AG04450 (cell line): ENCODE measurements around the gene PAM. TPM values are rescaled to one million over a fixed set of nuclear protein-coding genes. Genes with fewer than 3 reads are reported as not detected.

Experiments
- CTCF ChIA-PET: fragments of 300-600, 350-600 bp; formaldehyde crosslinking; extraction: SDS; loops from one replicate; lab custom pipeline; 2022; ENCODE audit warnings: antibody characterized with exemption, inconsistent platforms; lab: Charles Lee
- POLR2A ChIA-PET: fragments of 350-600 bp; formaldehyde crosslinking; extraction: SDS; loops from one replicate; lab custom pipeline; 2021; ENCODE audit warnings: antibody characterized with exemption, inconsistent platforms; lab: Yijun Ruan, JAX
- DNase-seq: peaks from one replicate; pipeline ENCODE4 v3.0.0-alpha.2; 2011; ENCODE audit warnings: low read depth, low spot score
- H3K27ac ChIP-seq: one replicate; pipeline ENCODE4 v1.5.1; 2012; ENCODE audit warnings: low read depth, low read length, control low read depth
- H3K27me3 ChIP-seq: one replicate; pipeline ENCODE4 v1.6.0; 2012; ENCODE audit warnings: low read length; ENCODE audit not compliant: control insufficient read depth, insufficient read depth
- H3K4me3 ChIP-seq: 2 replicates; pipeline ENCODE4 v1.5.1; 2011; ENCODE audit warnings: mild to moderate bottlenecking, low read depth, low read length, control low read depth
- H3K9me3 ChIP-seq: 2 replicates; pipeline ENCODE4 v1.5.1; 2012; ENCODE audit warnings: low read length; ENCODE audit not compliant: control insufficient read depth, insufficient read depth
- polyA plus RNA-seq: library from polyadenylated mRNA; depleted of rRNA; stranded (reverse); fragments of >200 nt; gene quantifications from 2 replicates; pipeline ENCODE4 v1.2.3, GENCODE V29; 2011
- TF ChIP-seq, protein P1 (sequence below): IDR thresholded peaks from 2 replicates; pipeline ENCODE4 v1.5.1; 2011; ENCODE audit warnings: low read depth, low read length, control low read depth, inconsistent platforms

PAM gene
- polyA plus RNA-seq, 1 experiment, result 307 TPM

DNA sequence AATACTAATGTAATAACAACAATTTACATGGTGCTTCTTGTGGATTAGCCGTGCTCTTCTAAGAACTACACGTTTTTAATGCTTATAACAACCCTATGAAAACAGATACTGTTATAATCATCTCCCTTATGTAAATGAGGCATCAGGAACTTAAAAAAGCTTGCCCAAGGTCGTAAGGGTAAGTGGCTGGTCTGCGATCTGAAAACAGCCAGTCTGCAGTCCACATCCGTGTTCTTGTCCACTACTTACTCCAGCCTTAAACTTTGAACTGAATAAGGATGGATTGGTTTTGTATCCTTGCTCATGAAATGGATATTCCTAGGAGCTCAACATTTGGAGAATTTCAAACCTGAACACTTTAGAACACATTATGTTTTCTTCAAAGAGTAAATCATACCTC lies 26.7 kb downstream of the PAM start:
- no peak for DNase-seq
- CTCF ChIA-PET, result interaction anchor here (1.0 to 3.0 kb wide), 15 partner anchors 10 to 337 kb away, joined by 3 to 45 read pairs (median 5); no protein-coding TSS in a partner anchor
- Histone ChIP-seq H3K27me3 (no peaks in the 10 kb centered on the region), H3K9me3 (no peaks in the 10 kb centered on the region), H3K4me3 (no peak overlapping the region), H3K27ac (no peak overlapping the region)
- TF ChIP-seq, protein P1, sequence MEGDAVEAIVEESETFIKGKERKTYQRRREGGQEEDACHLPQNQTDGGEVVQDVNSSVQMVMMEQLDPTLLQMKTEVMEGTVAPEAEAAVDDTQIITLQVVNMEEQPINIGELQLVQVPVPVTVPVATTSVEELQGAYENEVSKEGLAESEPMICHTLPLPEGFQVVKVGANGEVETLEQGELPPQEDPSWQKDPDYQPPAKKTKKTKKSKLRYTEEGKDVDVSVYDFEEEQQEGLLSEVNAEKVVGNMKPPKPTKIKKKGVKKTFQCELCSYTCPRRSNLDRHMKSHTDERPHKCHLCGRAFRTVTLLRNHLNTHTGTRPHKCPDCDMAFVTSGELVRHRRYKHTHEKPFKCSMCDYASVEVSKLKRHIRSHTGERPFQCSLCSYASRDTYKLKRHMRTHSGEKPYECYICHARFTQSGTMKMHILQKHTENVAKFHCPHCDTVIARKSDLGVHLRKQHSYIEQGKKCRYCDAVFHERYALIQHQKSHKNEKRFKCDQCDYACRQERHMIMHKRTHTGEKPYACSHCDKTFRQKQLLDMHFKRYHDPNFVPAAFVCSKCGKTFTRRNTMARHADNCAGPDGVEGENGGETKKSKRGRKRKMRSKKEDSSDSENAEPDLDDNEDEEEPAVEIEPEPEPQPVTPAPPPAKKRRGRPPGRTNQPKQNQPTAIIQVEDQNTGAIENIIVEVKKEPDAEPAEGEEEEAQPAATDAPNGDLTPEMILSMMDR, result no peak
- POLR2A ChIA-PET, result interaction anchor here (0.7 kb wide), 1 partner anchor 101 kb away, joined by 3 read pairs; no protein-coding TSS in a partner anchor

DNA sequence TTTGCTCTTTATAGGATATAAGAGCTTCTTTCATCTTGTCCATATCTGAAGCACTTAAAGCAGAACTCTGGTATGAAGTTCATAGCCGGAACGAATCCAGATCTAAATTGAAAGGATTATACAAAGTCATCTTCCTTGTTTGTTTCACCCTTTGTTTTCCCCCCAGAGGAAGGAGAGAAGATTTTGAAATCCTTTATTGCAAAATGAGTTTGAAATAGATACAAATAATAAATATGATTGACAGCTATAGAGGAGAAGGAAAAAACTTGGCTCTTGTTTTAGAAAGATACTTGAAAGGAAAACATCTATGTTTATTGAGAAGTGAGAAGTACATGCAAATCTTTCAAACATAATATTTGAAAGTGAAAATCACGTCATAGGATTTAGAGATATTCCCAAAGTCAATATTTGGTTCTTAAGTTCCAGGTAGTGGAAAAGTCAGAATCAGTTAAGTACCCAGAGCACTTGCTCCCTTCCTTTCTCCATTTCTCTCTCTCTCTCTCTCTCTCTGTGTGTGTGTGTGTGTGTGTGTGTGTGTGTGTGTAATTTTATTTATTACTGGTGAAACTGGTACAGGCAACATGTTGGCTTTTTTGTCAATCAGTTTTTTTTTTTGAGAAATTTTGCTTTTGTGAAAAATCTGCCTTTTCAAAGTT lies 27.2 kb downstream of the PAM start:
- no peaks in the 10 kb centered on the region for H3K9me3 ChIP-seq
- DNase-seq, result no peak
- ChIA-PET CTCF (interaction anchor here (0.8 to 3.0 kb wide), 11 partner anchors 9 to 336 kb away, joined by 3 to 45 read pairs (median 5); no protein-coding TSS in a partner anchor), POLR2A (interaction anchor here (0.7 kb wide), 1 partner anchor 101 kb away, joined by 3 read pairs; no protein-coding TSS in a partner anchor)
- no peaks in the 10 kb centered on the region for H3K27me3 ChIP-seq
- TF ChIP-seq, protein P1, result no peak
- H3K4me3 ChIP-seq, result no peak overlapping the region
- no peak overlapping the region for H3K27ac ChIP-seq

DNA sequence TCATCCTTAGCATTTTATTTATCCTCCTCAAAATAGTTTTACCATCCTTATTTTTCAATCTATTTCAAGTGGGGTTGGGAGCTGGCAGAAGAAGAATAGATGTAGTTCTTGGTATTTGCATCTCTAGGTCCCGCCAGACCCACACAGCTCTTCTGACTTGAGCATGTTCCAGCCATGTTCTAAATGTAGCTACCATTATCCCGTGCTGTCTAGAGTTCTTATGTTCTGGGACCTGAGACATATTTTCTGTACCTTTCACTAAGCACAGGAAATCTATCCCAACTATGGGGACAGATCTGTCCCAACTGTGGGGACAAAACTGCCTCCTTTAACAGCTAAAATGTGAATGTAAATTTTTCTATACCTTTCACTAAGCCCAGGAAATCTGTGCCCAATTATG lies 32.0 kb downstream of the PAM start:
- Histone ChIP-seq H3K27ac (no peak overlapping the region), H3K4me3 (no peak overlapping the region), H3K27me3 (no peaks in the 10 kb centered on the region), H3K9me3 (no peaks in the 10 kb centered on the region)
- POLR2A ChIA-PET, result no interaction called here
- CTCF ChIA-PET, result interaction anchor here (1.3 kb wide), 1 partner anchor 105 kb away, joined by 6 read pairs; no protein-coding TSS in a partner anchor
- TF ChIP-seq, protein P1, result no peak
- DNase-seq, result no peak

GRCh38 chr5:102788788-102789187 lies 33.7 kb downstream of the PAM start:
- POLR2A ChIA-PET, result no interaction called here
- no peak for DNase-seq
- TF ChIP-seq, protein P1, result no peak
- no peaks in the 10 kb centered on the region for H3K9me3 ChIP-seq
- no peak overlapping the region for H3K4me3 ChIP-seq
- CTCF ChIA-PET, result interaction anchor here (5.2 kb wide), 1 partner anchor 8 kb away, joined by 45 read pairs; no protein-coding TSS in a partner anchor
- H3K27me3 ChIP-seq, result no peaks in the 10 kb centered on the region
- no peak overlapping the region for H3K27ac ChIP-seq

- DNase-seq, result no peak
- Histone ChIP-seq H3K27ac (no peak overlapping the region), H3K4me3 (no peak overlapping the region), H3K27me3 (no peaks in the 10 kb centered on the region), H3K9me3 (no peaks in the 10 kb centered on the region)
- ChIA-PET CTCF (interaction anchor here (1.0 to 5.2 kb wide), 2 partner anchors 8 to 10 kb away, joined by 3 to 45 read pairs; no protein-coding TSS in a partner anchor), POLR2A (interaction anchor here (0.6 kb wide), 1 partner anchor 23 kb away, joined by 3 read pairs; no protein-coding TSS in a partner anchor)
- TF ChIP-seq, protein P1, result no peak
Measured at GRCh38 chr5:102789469-102789868, 34.4 kb downstream of the PAM start.
